K562 (cell line): ENCODE data around the gene ADK. TPM values are rescaled to one million over a fixed set of nuclear protein-coding genes. Genes with fewer than 3 reads are reported as not detected.

Experiments used
- ATAC-seq: fragments of 200-7000 bp; cut with Tn5 transposase; 3 replicates; pipeline ENCODE4 v1.9.1; 2020; ENCODE audit warnings: moderate library complexity
- BruUV-seq: library from RNA; stranded (reverse); fragments of 400-500 nt; replicated peaks from 2 replicates; lab custom pipeline; 2021; lab: Mats Ljungman, UMichigan
- CTCF ChIA-PET: fragments of 300-600 bp; formaldehyde crosslinking; extraction: SDS; loops from one replicate; lab custom pipeline; 2021; ENCODE audit warnings: low intra/inter-chr PET ratio; lab: Yijun Ruan, JAX
- POLR2A ChIA-PET: fragments of 300-600, 350-650 bp; sonication (Branson Sonifier 250); formaldehyde crosslinking; extraction: SDS; loops from one replicate; lab custom pipeline; 2021; ENCODE audit warnings: antibody characterized with exemption, inconsistent platforms; lab: Yijun Ruan, JAX
- DNase-seq, 4 experiments: peaks; one replicate each; pipeline versions ENCODE4 v3.0.0 to v3.0.0-alpha.2; 2011 to 2018; ENCODE audit warnings: low spot score in 3 of 4, mixed read lengths in 3 of 4; ENCODE audit errors: extremely low read depth in 1 of 4
- FAIRE-seq: peaks from 2 replicates; lab custom pipeline; 2011; peaks lifted over from hg19 to GRCh38; lab: Jason Lieb, UNC
- H2AFZ ChIP-seq: 2 replicates; pipeline ENCODE4 v1.6.0; 2011; ENCODE audit warnings: low read depth, low read length, control low read depth, inconsistent platforms
- H3K27ac ChIP-seq: fragments of 200-600 bp; 3 replicates; pipeline ENCODE4 v1.8.0; 2011; ENCODE audit warnings: low read depth, mild to moderate bottlenecking, control low read depth, inconsistent platforms, low read length, moderate library complexity, mixed read lengths; ENCODE audit errors: extremely low read depth
- H3K27me3 ChIP-seq, 2 experiments: fragments of 300-600 bp in 1 of 2; 2 replicates in 1 of 2; 3 replicates in 1 of 2; pipeline versions ENCODE4 v1.6.0 to v1.8.0; 2011; ENCODE audit warnings: inconsistent platforms in 2 of 2, low read length in 2 of 2, mild to moderate bottlenecking in 1 of 2, mixed read lengths in 1 of 2, moderate library complexity in 1 of 2; ENCODE audit not compliant: control insufficient read depth in 2 of 2, insufficient read depth in 2 of 2
- H3K36me3 ChIP-seq: fragments of 300-600 bp; 3 replicates; pipeline ENCODE4 v1.8.0; 2011; ENCODE audit warnings: mild to moderate bottlenecking, low read length, inconsistent platforms; ENCODE audit not compliant: control insufficient read depth, insufficient read depth
- H3K4me1 ChIP-seq, 2 experiments: fragments of 200-600 bp in 1 of 2; replicated peaks in 1 of 2; 2 replicates in 1 of 2; 3 replicates in 1 of 2; pipeline versions ENCODE4 v1.5.1 to v1.8.0; 2011; ENCODE audit warnings: inconsistent platforms in 2 of 2, low read length in 2 of 2, mild to moderate bottlenecking in 1 of 2, mixed read lengths in 1 of 2, moderate library complexity in 1 of 2; ENCODE audit not compliant: control insufficient read depth in 2 of 2, insufficient read depth in 2 of 2
- H3K4me2 ChIP-seq: 2 replicates; pipeline ENCODE4 v1.6.1; 2011; ENCODE audit warnings: low read length, control low read depth, inconsistent platforms, mixed read lengths; ENCODE audit not compliant: insufficient read depth
- H3K4me3 ChIP-seq: fragments of 200-600 bp; sonication (generic), shearing (Covaris generic); 2 replicates; pipeline ENCODE4 v1.5.1; 2016; ENCODE audit warnings: control low read depth, inconsistent platforms
- H3K79me2 ChIP-seq: fragments of 200-600 bp; 3 replicates; pipeline ENCODE4 v1.8.0; 2011; ENCODE audit warnings: low read length, inconsistent platforms; ENCODE audit not compliant: control insufficient read depth, insufficient read depth
- H3K9ac ChIP-seq, 2 experiments: 2 replicates each; pipeline versions ENCODE4 v1.6.0 to v1.6.1; 2011; ENCODE audit warnings: low read depth in 2 of 2, low read length in 2 of 2, control low read depth in 1 of 2, inconsistent platforms in 1 of 2, mild to moderate bottlenecking in 1 of 2, mixed read lengths in 1 of 2; ENCODE audit not compliant: insufficient read depth in 1 of 2
- H3K9me1 ChIP-seq: one replicate; pipeline ENCODE4 v1.6.0; 2011; ENCODE audit warnings: inconsistent platforms, mild to moderate bottlenecking, low read length, moderate library complexity; ENCODE audit not compliant: control insufficient read depth, insufficient read depth
- H3K9me3 ChIP-seq: replicated peaks from 2 replicates; pipeline ENCODE4 v1.5.1; 2011; ENCODE audit warnings: low read depth, low read length, inconsistent platforms; ENCODE audit not compliant: control insufficient read depth, insufficient read depth
- H4K20me1 ChIP-seq: replicated peaks from 2 replicates; pipeline ENCODE4 v1.6.1; 2011; ENCODE audit warnings: low read length, inconsistent platforms, mixed read lengths; ENCODE audit not compliant: control insufficient read depth, insufficient read depth
- AFF4 ChIP-seq: sonication (generic); formaldehyde crosslinking; IDR thresholded peaks from 2 replicates; pipeline ENCODE4 v1.8.0; 2023; ENCODE audit warnings: mild to moderate bottlenecking, missing genetic modification reagents
- ARID4B ChIP-seq: sonication (generic); formaldehyde crosslinking; IDR thresholded peaks from 2 replicates; pipeline ENCODE4 v1.8.0; 2022; ENCODE audit warnings: mild to moderate bottlenecking, missing genetic modification reagents
- IRF1 ChIP-seq: sonication (generic); formaldehyde crosslinking; IDR thresholded peaks from 2 replicates; pipeline ENCODE4 v1.8.0; 2022; ENCODE audit warnings: missing genetic modification reagents, mild to moderate bottlenecking, borderline replicate concordance
- L3MBTL2 ChIP-seq: fragments of 450-650 bp; IDR thresholded peaks from 2 replicates; pipeline ENCODE4 v1.6.1; 2016; ENCODE audit warnings: mild to moderate bottlenecking, moderate library complexity
- RHOXF2B ChIP-seq: fragments of 250-450 bp; sonication (Bioruptor Pico); conservative IDR thresholded peaks from 2 replicates; pipeline ENCODE4 v1.5.1; 2021
- THAP12 ChIP-seq: fragments of 250-450 bp; sonication (Bioruptor Pico); IDR thresholded peaks from 2 replicates; pipeline ENCODE4 v1.9.0; 2021; ENCODE audit warnings: mild to moderate bottlenecking, inconsistent platforms
- in situ Hi-C: fragments of 300-500 bp; cut with MboI; formaldehyde crosslinking; loops from 4 replicates; pipeline ENCODE4 v1.15.0; 2018; ENCODE audit warnings: inconsistent platforms, mixed read lengths
- intact Hi-C: fragments of 100-400 bp; cut with micrococcal nuclease; formaldehyde crosslinking; loops from 2 replicates; pipeline ENCODE4 v1.14.2; 2022
- polyA plus RNA-seq, 8 experiments: library from polyadenylated mRNA; depleted of rRNA in 4 of 8; stranded (reverse) in 5 of 8; unstranded in 3 of 8; fragments of >200 nt; fragmentation: Nextera tagmentation in 2 of 8; fragmentation: Illumina TruSeq in 1 of 8; extraction: Ambion mirVana in 2 of 8; extraction: Trizol in 1 of 8; gene quantifications; 2 replicates each; pipeline versions ENCODE4 v1.2.1 to v1.2.3, GENCODE V29; 2011 to 2014; ENCODE audit warnings: inconsistent platforms in 1 of 8, missing spikeins in 1 of 8
- total RNA-seq, 7 experiments: library from RNA; depleted of rRNA in 6 of 7; stranded (reverse); fragments of >200 nt in 6 of 7; fragmentation: Illumina TruSeq in 2 of 7; extraction: Trizol in 2 of 7; gene quantifications; 2 replicates each; pipeline versions ENCODE4 v1.2.1 to v1.2.3, GENCODE V29; 2011 to 2021; ENCODE audit warnings: low replicate concordance in 1 of 7

Gene ADK
- total and polyA plus RNA-seq, 9 of the 15 experiments (the other 6 are each of a cell fraction or from before 2014, with no cell fraction given), result 54.2 to 97.8 (median 73.6) TPM

DNA sequence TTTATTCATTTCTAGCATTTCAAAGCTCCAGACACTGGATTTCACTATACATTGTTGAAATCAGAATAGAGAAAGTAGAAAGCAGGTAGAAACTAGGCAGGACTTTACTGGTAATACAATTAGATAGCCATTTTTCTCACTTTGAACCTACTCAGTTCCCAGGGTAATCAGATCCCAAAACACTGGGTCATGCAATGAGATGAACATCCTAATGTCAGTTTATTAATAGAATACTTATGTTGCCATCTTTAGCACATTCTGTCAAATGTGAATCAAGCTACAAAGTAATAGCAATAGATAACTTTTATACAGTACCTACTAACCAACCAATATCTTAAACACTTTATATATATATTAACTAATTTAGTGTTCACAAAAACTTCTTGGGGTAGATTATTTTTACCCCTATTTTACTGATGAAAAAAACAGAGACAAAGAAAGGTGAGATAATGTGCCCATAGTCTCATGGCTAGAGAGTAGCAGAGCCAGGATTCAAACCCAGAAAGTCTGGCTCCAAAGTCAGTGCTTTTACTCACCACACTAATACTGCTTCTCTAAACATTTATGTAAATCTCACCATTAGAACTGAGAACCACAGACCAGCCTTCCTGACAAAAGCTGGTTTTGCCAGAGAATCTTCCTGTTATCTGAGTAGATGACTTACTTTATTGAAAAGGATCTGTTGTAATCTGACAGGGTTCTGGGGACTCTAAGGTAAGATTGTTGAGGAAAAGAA is 521.6 kb downstream of the ADK start:
- BruUV-seq, result no TSS peak
- CTCF ChIA-PET, result no interaction called here
- POLR2A ChIA-PET, result interaction anchor here (1.2 to 1.5 kb wide), 2 partner anchors 14 to 15 kb away, joined by 3 read pairs; no protein-coding TSS in a partner anchor
- Histone ChIP-seq H3K9me3 (no peaks in the 10 kb centered on the region), H3K27me3 (no peaks in the 10 kb centered on the region), H3K27ac (no peak overlapping the region), H3K9ac (no peak overlapping the region), H3K4me1 (no peaks in the 10 kb centered on the region), H4K20me1 (no peaks in the 10 kb centered on the region), H2AFZ (no peak overlapping the region), H3K9me1 (no peaks in the 10 kb centered on the region), H3K79me2 (no peaks in the 10 kb centered on the region), H3K4me2 (no peak overlapping the region), H3K4me3 (no peak overlapping the region), H3K36me3 (peaks cover 21% of the 10 kb centered on the region; the same call in 2 of the 3 replicates)
- FAIRE-seq (no peak), DNase-seq (no peak), ATAC-seq (no peak)
- TF ChIP-seq L3MBTL2 (no peak), ARID4B (CRISPR knock-in tag) (no peak), AFF4 (no peak), IRF1 (no peak), THAP12 (CRISPR knock-in tag) (no peak), RHOXF2B (CRISPR knock-in tag) (no peak)
- in situ Hi-C loops (no loop called here), intact Hi-C loops (no loop called here)
